ENCODE data around the gene GSE1.

The GSE1 gene

DNA sequence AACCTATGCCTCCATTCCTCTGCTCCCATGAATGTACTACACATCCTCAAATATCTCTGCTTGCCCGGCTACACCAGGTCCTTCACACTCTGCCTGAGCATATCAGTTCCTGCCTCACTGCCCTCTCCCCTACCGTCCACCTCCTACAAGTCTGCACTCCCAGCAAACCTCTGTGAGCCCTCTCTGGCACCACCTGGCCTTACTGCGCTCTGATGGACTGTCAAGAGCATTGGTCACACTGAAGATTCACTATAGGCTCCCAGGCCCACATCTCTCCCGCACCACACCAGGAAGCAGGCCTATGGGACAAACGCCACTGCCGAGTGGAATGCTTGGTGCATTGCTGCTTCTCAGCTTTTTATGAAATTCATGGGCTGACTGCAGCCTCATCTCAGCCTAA is 66.7 kb downstream of the GSE1 start:
- TF ChIP-seq ZFX (IDR thresholded peaks at IDR 0.05; ENCODE audit: borderline replicate concordance), result no peak
- TF ChIP-seq, protein P1, sequence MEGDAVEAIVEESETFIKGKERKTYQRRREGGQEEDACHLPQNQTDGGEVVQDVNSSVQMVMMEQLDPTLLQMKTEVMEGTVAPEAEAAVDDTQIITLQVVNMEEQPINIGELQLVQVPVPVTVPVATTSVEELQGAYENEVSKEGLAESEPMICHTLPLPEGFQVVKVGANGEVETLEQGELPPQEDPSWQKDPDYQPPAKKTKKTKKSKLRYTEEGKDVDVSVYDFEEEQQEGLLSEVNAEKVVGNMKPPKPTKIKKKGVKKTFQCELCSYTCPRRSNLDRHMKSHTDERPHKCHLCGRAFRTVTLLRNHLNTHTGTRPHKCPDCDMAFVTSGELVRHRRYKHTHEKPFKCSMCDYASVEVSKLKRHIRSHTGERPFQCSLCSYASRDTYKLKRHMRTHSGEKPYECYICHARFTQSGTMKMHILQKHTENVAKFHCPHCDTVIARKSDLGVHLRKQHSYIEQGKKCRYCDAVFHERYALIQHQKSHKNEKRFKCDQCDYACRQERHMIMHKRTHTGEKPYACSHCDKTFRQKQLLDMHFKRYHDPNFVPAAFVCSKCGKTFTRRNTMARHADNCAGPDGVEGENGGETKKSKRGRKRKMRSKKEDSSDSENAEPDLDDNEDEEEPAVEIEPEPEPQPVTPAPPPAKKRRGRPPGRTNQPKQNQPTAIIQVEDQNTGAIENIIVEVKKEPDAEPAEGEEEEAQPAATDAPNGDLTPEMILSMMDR (IDR thresholded peaks at IDR 0.05), result no peak
- H3K27ac ChIP-seq, result no peak overlapping the region

DNA sequence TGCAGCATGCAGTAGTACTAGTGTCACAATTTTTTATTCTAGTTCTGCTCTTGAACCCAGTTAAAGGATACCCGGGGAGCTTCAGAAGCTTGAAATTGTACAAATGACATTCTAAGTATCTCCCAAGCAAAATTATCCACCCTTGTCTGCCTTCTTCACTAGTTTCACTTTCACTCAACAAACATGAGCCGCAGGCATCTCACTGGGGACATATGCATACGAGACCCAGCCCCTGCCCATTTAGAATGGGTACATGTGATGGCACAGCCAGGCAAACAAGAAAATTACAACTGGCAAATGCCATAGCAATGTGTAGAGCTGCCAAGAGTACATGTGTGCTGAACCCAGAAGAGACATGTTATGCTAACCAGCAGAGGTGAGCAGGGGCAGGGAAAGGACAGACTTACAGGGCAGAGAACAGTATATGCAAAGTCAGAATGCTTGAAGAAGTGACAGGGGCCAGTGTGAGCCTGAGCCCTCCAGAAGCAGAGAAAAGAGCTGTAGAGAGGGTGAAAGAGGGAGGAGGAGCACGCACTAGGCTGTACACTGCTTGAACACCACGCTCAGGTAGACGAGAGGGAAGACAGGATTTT is 67.3 kb downstream of the GSE1 start:
- TF ChIP-seq, protein P1 (IDR thresholded peaks at IDR 0.05), result no peak
- no peak for TF ChIP-seq ZFX (IDR thresholded peaks at IDR 0.05; ENCODE audit: borderline replicate concordance)
- H3K27ac ChIP-seq, result no peak overlapping the region

DNA sequence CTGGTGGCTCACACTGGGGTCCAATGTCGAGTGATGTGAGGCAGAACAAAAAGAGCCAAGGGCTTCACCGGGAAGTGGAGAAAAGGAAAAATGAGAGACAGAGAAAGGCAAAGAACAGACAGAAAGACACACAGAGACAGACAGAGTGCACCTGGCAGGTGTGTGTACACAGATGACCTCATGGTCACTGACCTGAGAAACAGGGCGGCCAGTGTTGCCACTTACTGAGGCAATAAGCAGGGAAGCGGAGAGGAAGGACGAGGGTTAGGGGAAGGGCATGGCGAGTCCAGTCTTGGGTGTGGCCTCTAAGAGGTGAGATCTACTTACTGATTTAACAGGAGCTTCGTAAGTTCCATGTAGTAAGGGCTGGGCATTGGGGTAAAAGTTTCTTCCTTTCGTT is 68.1 kb downstream of the GSE1 start:
- TF ChIP-seq, protein P1 (IDR thresholded peaks at IDR 0.05), result no peak
- TF ChIP-seq ZFX (IDR thresholded peaks at IDR 0.05; ENCODE audit: borderline replicate concordance), result no peak
- H3K27ac ChIP-seq, result no peak overlapping the region

DNA sequence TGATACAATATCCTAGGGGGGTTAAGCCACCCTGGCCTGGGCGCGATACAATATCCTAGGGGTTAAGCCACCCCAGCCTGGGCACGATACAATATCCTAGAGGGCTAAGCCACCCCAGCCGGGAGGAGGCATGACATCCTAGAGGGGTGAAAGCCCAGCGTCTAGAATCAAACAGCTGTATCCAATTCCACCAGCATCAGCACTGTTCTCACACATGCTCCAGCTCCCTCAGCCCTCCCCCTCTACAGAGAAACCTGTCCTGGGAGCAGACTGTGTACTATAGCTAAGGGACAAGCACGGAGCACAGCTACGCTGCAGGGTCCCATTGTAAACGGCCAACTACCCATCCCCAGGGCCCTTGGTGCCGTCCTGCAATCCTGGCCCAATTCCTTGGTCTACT is 69.4 kb downstream of the GSE1 start:
- no peak overlapping the region for H3K27ac ChIP-seq
- TF ChIP-seq ZFX (IDR thresholded peaks at IDR 0.05; ENCODE audit: borderline replicate concordance), result no peak
- TF ChIP-seq, protein P1 (IDR thresholded peaks at IDR 0.05), result no peak

DNA sequence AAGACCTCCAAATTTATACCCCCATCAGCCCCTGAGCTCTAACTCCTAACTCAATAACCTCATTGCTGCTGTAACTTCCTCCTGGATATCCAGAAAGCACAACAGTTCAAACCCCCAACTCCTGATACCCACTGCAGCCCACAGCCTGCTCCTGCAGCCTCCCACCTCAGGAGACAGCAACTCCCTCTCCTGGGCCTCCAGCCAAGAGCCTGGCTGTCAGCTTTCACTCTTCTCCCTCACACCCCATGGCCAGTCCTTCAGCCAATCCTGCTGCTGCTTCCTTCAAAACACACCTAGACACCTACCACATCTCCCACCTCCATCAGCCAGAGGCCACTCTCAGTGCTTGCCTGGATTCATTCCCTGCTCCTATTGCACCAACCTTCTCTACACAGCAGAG is 70.2 kb downstream of the GSE1 start:
- no peak overlapping the region for H3K27ac ChIP-seq

DNA sequence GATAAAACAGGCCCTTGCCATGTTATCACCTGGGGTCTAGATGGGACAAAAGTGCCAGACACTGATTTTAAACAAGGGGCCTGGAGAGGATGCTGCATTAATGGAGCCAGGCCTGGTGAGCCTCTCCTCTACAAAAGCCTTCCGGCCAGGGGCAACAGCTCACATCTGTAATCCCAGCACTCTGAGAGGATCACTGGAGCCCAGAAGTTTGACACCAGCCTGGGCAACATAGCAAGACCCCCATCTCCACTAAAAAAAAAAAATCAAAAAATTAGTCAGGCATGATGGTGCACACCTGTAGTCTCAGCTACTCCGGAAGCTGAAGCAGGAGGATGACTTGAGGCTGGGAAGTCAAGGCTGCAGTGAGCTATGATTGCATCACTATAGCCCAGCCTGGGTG is 72.1 kb downstream of the GSE1 start:
- H3K27ac ChIP-seq, result no peak overlapping the region
- no peak for TF ChIP-seq ZFX (IDR thresholded peaks at IDR 0.05; ENCODE audit: borderline replicate concordance)
- TF ChIP-seq, protein P1 (IDR thresholded peaks at IDR 0.05), result no peak

More for the DNA sequence above, 70.2 kb downstream of the GSE1 start:
- no peak for TF ChIP-seq ZFX (IDR thresholded peaks at IDR 0.05; ENCODE audit: borderline replicate concordance)
- TF ChIP-seq, protein P1 (IDR thresholded peaks at IDR 0.05), result no peak

DNA sequence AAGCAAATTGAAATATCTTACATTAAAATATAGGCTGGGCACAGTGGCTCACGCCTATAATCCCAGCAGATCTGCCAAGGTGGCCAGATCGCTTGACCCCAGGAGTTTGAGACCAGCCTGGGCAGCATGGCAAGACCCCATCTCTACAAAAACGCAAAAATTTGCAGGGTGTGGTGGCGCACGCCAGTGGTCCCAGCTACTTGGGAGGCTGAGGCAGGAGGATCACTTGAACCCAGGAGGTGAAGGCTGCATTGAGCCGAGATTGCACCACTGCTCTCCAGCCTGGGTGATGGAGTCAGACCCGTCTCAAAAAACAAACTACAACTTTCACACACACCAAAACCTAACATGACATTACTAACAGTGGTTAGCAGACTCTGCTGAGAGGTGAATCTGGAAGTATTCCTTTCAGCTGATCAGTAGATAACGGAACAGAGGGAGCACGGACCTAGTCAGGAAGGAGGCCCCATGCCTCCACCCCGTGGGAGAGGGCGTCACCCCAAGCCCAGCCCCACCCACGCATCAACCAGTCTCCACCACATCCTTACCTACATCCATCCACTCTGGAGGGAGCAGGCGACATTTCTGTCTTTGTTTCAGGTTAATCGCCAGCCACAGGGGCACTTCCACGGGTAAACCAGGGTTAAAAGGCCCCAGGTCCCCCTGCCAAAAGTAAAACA is 73.9 kb downstream of the GSE1 start:
- 0 out of 2 replicates have a peak overlapping the region, but pooled peaks have one; percentile 75 for H3K27ac ChIP-seq
- no peak for TF ChIP-seq ZFX (IDR thresholded peaks at IDR 0.05; ENCODE audit: borderline replicate concordance)
- TF ChIP-seq, protein P1 (IDR thresholded peaks at IDR 0.05), result no peak
